ENCODE results near the gene GSPT1. TPM values are rescaled to one million over a fixed set of nuclear protein-coding genes. Genes with fewer than 3 reads are reported as not detected.
A peak's percentile ranks its signal among the peaks of the same experiment; 100 is the strongest.
"Not testable (repeated sequence)": the region's sequence is repeated elsewhere in the genome, so short reads cannot be mapped to it uniquely, and the experiment has no call there.

GSPT1 gene
- total RNA-seq, 1 donor from 2014 or later = 101 TPM

DNA sequence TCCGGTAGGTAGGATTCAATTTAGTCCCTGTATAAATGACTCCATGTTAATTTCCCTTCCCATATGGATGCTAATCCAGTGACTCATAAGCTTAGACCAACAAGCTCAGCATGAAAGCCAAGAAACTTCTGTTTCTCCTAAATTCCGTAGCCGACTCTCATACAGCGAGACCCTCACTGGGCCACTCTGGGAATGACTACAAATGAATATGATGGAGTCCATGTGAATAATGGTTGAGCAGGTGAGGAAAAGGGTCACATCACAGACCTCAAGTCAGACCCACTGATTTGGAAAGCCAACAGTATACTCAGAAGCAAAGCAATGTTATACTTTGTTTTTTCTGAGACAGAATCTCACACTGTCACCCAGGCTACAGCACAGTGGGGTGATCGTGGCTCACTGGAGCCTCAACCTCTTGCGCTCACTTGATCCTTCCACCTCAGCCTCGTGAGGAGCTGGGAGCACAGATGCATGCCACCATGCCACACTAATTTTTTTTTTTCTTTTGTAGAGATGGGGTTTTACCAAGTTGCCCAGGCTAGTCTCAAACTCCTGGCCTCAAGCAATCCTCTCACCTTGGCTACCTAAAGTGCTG lies 79.0 kb downstream of the GSPT1 start:
- Mint-ChIP-seq H3K4me3 (no peak overlapping the region), H3K9me3 (no peaks in the 10 kb centered on the region), H3K4me1 (ENCODE audit: unreplicated experiment) (peaks cover 14% of the 10 kb centered on the region), H3K27ac (no peak overlapping the region), H3K27me3 (no peaks in the 10 kb centered on the region), H3K36me3 (peaks cover 16% of the 10 kb centered on the region)
- TF ChIP-seq, protein P1, sequence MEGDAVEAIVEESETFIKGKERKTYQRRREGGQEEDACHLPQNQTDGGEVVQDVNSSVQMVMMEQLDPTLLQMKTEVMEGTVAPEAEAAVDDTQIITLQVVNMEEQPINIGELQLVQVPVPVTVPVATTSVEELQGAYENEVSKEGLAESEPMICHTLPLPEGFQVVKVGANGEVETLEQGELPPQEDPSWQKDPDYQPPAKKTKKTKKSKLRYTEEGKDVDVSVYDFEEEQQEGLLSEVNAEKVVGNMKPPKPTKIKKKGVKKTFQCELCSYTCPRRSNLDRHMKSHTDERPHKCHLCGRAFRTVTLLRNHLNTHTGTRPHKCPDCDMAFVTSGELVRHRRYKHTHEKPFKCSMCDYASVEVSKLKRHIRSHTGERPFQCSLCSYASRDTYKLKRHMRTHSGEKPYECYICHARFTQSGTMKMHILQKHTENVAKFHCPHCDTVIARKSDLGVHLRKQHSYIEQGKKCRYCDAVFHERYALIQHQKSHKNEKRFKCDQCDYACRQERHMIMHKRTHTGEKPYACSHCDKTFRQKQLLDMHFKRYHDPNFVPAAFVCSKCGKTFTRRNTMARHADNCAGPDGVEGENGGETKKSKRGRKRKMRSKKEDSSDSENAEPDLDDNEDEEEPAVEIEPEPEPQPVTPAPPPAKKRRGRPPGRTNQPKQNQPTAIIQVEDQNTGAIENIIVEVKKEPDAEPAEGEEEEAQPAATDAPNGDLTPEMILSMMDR (conservative IDR thresholded peaks at IDR 0.05) = no peak
- DNase-seq (ENCODE audit: extremely low spot score, unreplicated experiment) = no peak

DNA sequence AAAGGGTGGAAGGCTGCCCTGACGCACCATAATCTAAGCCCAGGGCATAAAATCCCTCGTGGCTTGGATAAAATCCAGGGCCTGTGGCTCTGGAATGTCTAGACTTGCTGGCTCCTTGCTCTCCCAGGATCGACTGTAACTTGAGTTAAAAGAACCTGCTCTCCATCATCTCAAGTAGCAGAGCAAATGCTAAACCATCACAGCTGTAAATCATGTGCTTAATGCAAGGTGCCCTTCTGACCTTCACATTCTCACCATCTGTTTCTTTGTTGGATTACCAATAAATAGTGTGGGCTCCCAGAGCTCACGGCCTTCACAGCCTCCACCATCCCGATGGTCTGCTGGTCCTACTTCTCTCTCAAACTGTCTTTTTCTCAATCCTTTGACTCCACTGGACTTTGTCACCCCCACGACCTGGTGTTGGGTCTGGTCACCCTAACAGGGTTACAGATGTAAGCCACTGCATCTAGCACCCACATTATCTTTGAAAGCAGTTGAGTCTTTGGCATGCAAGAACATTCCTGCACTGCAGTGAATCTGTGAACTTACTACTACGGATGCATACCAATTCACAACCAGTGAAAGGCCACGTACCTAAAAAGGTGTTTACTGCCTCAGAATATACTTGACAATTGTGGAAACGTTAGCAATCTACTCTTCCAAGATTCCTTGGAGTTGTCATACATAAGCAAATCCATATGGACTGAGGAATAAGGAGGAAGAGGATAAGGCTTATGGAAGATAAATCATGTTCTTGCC lies 79.7 kb downstream of the GSPT1 start:
- Mint-ChIP-seq H3K36me3 (peaks cover 16% of the 10 kb centered on the region), H3K27me3 (no peaks in the 10 kb centered on the region), H3K9me3 (no peaks in the 10 kb centered on the region), H3K4me3 (peak overlapping the region; percentile 32), H3K4me1 (ENCODE audit: unreplicated experiment) (peaks cover 14% of the 10 kb centered on the region), H3K27ac (peak overlapping the region; percentile 27)
- TF ChIP-seq, protein P1 (conservative IDR thresholded peaks at IDR 0.05) = no peak
- DNase-seq (ENCODE audit: extremely low spot score, unreplicated experiment) = no peak

DNA sequence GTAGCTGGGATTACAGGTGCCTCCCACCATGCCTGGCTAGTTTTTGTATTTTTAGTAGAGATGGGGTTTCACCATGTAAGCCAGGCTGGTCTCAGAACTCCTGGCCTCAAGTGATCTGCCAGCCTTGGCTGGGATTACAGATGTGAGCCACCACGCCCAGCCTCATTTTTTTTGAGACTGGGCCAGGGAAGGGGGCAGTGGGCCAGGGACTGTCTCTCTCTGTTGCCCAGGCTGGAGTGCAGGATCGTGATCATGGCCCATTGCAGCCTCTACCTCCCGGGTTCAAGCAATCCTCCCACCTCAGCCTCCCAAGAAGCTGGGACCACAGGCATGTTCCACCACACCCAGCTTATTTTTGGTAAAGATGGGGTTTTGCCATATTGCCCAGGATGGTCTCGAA lies 80.4 kb downstream of the GSPT1 start:
- no peak for DNase-seq (ENCODE audit: extremely low spot score, unreplicated experiment)
- Mint-ChIP-seq H3K27ac (no peak overlapping the region), H3K36me3 (peaks cover 16% of the 10 kb centered on the region), H3K27me3 (no peaks in the 10 kb centered on the region), H3K4me1 (ENCODE audit: unreplicated experiment) (peaks cover 14% of the 10 kb centered on the region), H3K4me3 (no peak overlapping the region), H3K9me3 (no peaks in the 10 kb centered on the region)
- TF ChIP-seq, protein P1 (conservative IDR thresholded peaks at IDR 0.05) = no peak

DNA sequence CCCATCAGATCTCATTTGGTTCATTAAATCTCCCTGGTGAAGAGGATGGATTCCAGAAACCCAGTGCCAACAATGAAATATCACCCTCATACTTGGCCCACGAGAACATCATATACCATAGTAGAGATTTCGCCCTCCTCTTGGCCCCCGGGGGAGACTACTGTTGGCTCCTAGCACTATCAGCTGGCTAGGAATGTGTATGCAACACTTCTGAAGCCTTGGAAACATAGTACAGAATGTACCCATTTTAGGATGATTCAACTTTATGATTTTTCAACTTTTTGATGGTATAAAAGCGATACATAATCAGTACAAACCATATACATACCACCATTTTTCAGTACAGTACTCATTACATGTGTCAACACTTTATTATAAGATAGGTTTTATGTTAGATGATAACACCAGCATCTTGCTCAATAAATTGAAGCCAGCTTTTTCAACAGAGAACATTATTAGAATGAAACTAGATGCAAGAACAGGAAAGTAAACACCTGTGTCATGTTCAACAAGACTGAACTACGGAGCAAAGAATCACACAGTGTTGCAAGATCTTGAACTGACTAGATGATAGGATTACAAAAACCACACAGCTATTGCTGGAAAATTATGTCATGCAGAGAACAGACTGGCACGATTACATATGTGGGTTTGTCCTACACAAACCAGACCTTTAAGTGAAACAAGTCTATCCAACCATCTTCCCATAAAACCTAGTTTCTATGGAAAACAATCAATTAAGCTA lies 81.6 kb downstream of the GSPT1 start:
- H3K4me3 Mint-ChIP-seq = no peak overlapping the region
- H3K4me1 Mint-ChIP-seq (ENCODE audit: unreplicated experiment) = peaks cover 14% of the 10 kb centered on the region
- TF ChIP-seq, protein P1 (conservative IDR thresholded peaks at IDR 0.05) = no peak
- no peak overlapping the region for H3K27ac Mint-ChIP-seq
- no peaks in the 10 kb centered on the region for H3K9me3 Mint-ChIP-seq
- no peak for DNase-seq (ENCODE audit: extremely low spot score, unreplicated experiment)
- peaks cover 10% of the 10 kb centered on the region for H3K36me3 Mint-ChIP-seq
- H3K27me3 Mint-ChIP-seq = no peaks in the 10 kb centered on the region

DNA sequence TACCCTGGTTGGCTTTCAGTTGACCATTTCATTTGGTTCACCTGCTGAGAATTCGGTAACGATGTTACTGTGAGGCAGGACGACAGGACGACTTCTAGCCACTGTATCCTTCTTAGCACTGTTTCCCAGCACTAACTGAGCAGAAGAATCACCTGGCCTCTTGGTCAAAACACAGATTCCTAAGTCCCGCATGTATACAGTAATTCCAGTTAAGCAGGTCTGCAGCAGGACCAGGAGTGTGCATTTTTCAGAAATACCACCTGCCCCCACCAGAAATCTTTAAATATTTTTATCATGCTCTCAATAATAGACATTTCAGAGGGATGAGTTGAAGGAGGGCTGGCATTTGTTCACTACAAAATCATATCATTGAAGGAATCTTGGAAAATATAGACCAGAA lies 87.1 kb downstream of the GSPT1 start:
- Mint-ChIP-seq H3K4me3 (no peak overlapping the region), H3K27ac (peak overlapping the region; percentile 7), H3K27me3 (no peaks in the 10 kb centered on the region), H3K36me3 (no peaks in the 10 kb centered on the region), H3K9me3 (no peaks in the 10 kb centered on the region), H3K4me1 (ENCODE audit: unreplicated experiment) (peaks cover 4% of the 10 kb centered on the region)
- TF ChIP-seq, protein P1 (conservative IDR thresholded peaks at IDR 0.05) = no peak
- DNase-seq (ENCODE audit: extremely low spot score, unreplicated experiment) = no peak

DNA sequence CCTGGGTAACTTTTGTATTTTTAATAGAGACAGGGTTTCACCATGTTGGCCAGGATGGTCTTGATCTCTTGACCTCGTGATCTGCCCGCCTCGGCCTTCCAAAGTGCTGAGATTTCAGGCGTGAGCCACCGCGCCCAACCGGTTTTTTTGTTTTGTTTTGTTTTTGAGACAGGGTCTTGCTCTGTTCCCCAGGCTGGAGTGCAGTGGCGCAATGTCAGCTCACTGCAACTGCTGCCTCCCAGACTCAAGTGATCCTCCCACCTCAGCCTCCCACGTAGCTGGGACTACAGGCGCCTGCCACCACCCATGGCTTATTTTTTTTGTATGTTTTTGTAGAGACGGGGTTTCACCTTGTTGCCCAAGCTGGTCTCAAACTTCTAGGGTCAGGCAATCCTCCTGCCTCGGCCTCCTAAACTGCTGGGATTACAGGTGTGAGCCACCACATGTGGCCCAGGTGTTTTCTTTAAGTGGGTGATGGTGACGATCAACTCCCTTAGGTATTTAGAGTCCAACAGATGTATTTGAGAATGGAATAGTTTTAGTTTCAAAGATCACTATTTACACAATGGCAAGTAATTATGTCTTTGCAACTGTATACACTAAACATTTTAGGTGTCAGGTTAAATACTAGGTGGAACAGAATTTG lies 90.1 kb downstream of the GSPT1 start:
- not testable (repeated sequence) for H3K4me3 Mint-ChIP-seq; H3K4me1 Mint-ChIP-seq (ENCODE audit: unreplicated experiment); H3K27me3 Mint-ChIP-seq

More for the DNA sequence above, 90.1 kb downstream of the GSPT1 start:
- not testable (repeated sequence) for H3K27ac Mint-ChIP-seq; DNase-seq (ENCODE audit: extremely low spot score, unreplicated experiment); H3K36me3 Mint-ChIP-seq; H3K9me3 Mint-ChIP-seq

Data from type B pancreatic cell (in vitro differentiated cells).